Activated CD8-positive, alpha-beta T cell treated with anti-CD3 and anti-CD28 coated beads for 36 hours (primary cell): ENCODE results near the gene ZDHHC21. TPM values are rescaled to one million over a fixed set of nuclear protein-coding genes. Genes with fewer than 3 reads are reported as not detected.

Source experiments
- ATAC-seq: fragments of 200-7000 bp; cut with Tn5 transposase; one replicate; pipeline ENCODE4 v1.10.0; 2021; ENCODE audit warnings: mild to moderate bottlenecking, moderate library complexity
- CTCF ChIA-PET: fragments of 350-600 bp; sonication (Branson Sonifier 250); formaldehyde crosslinking; loops from one replicate; lab custom pipeline; 2021; ENCODE audit warnings: antibody characterized with exemption; lab: Charles Lee
- POLR2A ChIA-PET: fragments of 350-600 bp; sonication (Branson Sonifier 250); formaldehyde crosslinking; loops from one replicate; lab custom pipeline; 2021; ENCODE audit warnings: antibody characterized with exemption; lab: Charles Lee
- DNase-seq: peaks from one replicate; pipeline ENCODE4 v3.0.0-alpha.2; 2020
- H3K27ac Mint-ChIP-seq: one replicate; pipeline ENCODE4 v1.8.0; 2021; ENCODE audit warnings: mild to moderate bottlenecking, mixed read lengths
- H3K27me3 Mint-ChIP-seq: one replicate; pipeline ENCODE4 v1.8.0; 2021; ENCODE audit warnings: mixed read lengths
- H3K36me3 Mint-ChIP-seq: one replicate; pipeline ENCODE4 v1.8.0; 2021; ENCODE audit warnings: low read depth, mixed read lengths
- H3K4me1 Mint-ChIP-seq: one replicate; pipeline ENCODE4 v1.8.0; 2021; ENCODE audit warnings: low read depth, mixed read lengths
- H3K4me3 Mint-ChIP-seq: one replicate; pipeline ENCODE4 v1.8.0; 2021; ENCODE audit warnings: mild to moderate bottlenecking, moderate library complexity, mixed read lengths
- H3K9me3 Mint-ChIP-seq: one replicate; pipeline ENCODE4 v1.8.0; 2021; ENCODE audit warnings: mixed read lengths
- CTCF ChIP-seq: fragments of 200-600 bp; IDR thresholded peaks from one replicate; pipeline ENCODE4 v1.8.0; 2022; ENCODE audit warnings: antibody characterized with exemption, mild to moderate bottlenecking
- intact Hi-C: fragments of 100-400 bp; cut with micrococcal nuclease; formaldehyde crosslinking; loops from one replicate; pipeline ENCODE4 v1.10.0; 2022
- total RNA-seq, 2 experiments: library from RNA; stranded (reverse); gene quantifications; one replicate each; pipeline ENCODE4 v1.2.3, GENCODE V29; 2021

ZDHHC21 gene
- 1 to 10 TPM; 4.3 to 5.2 TPM for total RNA-seq

GRCh38 chr9:14693251-14693861, at the start of gene ZDHHC21:
Gene ZDHHC21 (minus strand): TSS chr9:14693432. CDS start chr9:14674340, 19,092 bp downstream.
- intact Hi-C loops, result no loop called here
- ATAC-seq (peak; percentile 87), DNase-seq (peak; percentile 67)
- peaks cover 2% of the 10 kb centered on the region for H3K27me3 Mint-ChIP-seq
- H3K9me3 Mint-ChIP-seq, result no peaks in the 10 kb centered on the region
- peaks cover 9% of the 10 kb centered on the region for H3K36me3 Mint-ChIP-seq
- TF ChIP-seq CTCF, result no peak
- peak within 1 kb of the TSS; percentile 91 for H3K27ac Mint-ChIP-seq
- ChIA-PET CTCF (interaction anchor here (1.1 to 1.9 kb wide), 2 partner anchors 32 to 76 kb away, joined by 3 to 7 read pairs; no protein-coding TSS in a partner anchor), POLR2A (interaction anchor here (1.3 to 2.1 kb wide), 2 partner anchors 13 to 17 kb away, joined by 3 to 5 read pairs; no protein-coding TSS in a partner anchor)
- peaks cover 31% of the 10 kb centered on the region for H3K4me1 Mint-ChIP-seq
- peak within 1 kb of the TSS; percentile 89 for H3K4me3 Mint-ChIP-seq

- ChIA-PET POLR2A (no interaction called here), CTCF (no interaction called here)
- Mint-ChIP-seq H3K27me3 (peaks cover 10% of the 10 kb centered on the region), H3K9me3 (peaks cover 3% of the 10 kb centered on the region), H3K36me3 (no peaks in the 10 kb centered on the region), H3K4me3 (no peak overlapping the region), H3K27ac (no peak overlapping the region), H3K4me1 (no peaks in the 10 kb centered on the region)
- intact Hi-C loops, result no loop called here
- no peak for DNase-seq
- no peak for ATAC-seq
- no peak for TF ChIP-seq CTCF
These were observed 48.1 kb upstream of the ZDHHC21 start for GRCh38 chr9:14741369-14741768.

GRCh38 chr9:14733133-14733532, 39.9 kb upstream of the ZDHHC21 start:
- no peak for TF ChIP-seq CTCF
- Mint-ChIP-seq H3K36me3 (no peaks in the 10 kb centered on the region), H3K4me1 (no peaks in the 10 kb centered on the region), H3K27me3 (peaks cover 9% of the 10 kb centered on the region), H3K9me3 (no peaks in the 10 kb centered on the region), H3K27ac (no peak overlapping the region), H3K4me3 (no peak overlapping the region)
- DNase-seq (no peak), ATAC-seq (no peak)
- intact Hi-C loops, result no loop called here
- ChIA-PET POLR2A (no interaction called here), CTCF (no interaction called here)

- CTCF ChIA-PET, result no interaction called here
- Mint-ChIP-seq H3K4me1 (no peaks in the 10 kb centered on the region), H3K27me3 (peaks cover 4% of the 10 kb centered on the region), H3K9me3 (no peaks in the 10 kb centered on the region), H3K36me3 (no peaks in the 10 kb centered on the region), H3K4me3 (no peak overlapping the region), H3K27ac (no peak overlapping the region)
- DNase-seq, result no peak
- ATAC-seq, result no peak
- intact Hi-C loops, result no loop called here
- POLR2A ChIA-PET, result no interaction called here
- TF ChIP-seq CTCF, result no peak
These were observed 38.2 kb upstream of the ZDHHC21 start for GRCh38 chr9:14731294-14731981.

- intact Hi-C loops, result no loop called here
- TF ChIP-seq CTCF, result no peak
- POLR2A ChIA-PET, result no interaction called here
- ATAC-seq (no peak), DNase-seq (no peak)
- Mint-ChIP-seq H3K27me3 (peaks cover 3% of the 10 kb centered on the region), H3K36me3 (no peaks in the 10 kb centered on the region), H3K27ac (no peak overlapping the region), H3K4me3 (no peak overlapping the region), H3K4me1 (no peaks in the 10 kb centered on the region), H3K9me3 (no peaks in the 10 kb centered on the region)
- CTCF ChIA-PET, result no interaction called here
These were observed 37.2 kb upstream of the ZDHHC21 start for GRCh38 chr9:14730461-14730898.
